ENCODE data around the gene NEAT1.

DNA sequence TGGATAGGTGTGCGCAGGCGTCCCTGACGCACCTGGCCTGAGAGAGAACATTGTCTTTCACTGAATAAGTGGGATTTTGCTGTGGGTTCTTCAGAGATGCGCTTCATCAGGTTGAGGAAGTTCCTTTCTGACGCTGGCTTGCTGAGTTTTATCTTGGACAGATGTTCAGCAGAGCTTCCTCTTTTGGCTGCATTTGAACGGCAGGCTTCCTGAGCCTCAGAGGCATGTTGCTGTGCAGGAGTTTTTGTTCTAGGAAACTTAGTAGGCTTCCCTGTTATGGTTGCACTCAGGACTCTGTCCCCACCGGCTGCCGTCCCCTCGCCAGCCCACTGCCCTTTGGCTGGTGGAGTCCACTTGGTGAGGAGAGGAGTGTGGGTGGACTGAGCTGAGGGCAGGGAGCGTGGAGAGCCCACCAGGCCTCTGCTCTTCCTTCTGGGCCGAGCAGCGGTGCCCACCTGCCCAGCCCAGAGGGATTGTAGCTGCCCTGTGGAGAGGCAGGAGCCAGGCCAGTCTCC lies 18.9 kb upstream of the NEAT1 start:
- TF ChIP-seq CTCF (IDR thresholded peaks at IDR 0.05 in 4 of 5, conservative IDR thresholded peaks at IDR 0.05 in 1 of 5) (no peak), POLR2A (IDR thresholded peaks at IDR 0.05) (no peak)

Measured in gastrocnemius medialis (tissue), 4 donors.